RWPE1 (cell line): ENCODE results near the gene CFAP90.

Experiments
- CTCF ChIA-PET: fragments of 350-600 bp; sonication (Branson Sonifier 250); formaldehyde crosslinking; extraction: SDS; loops from one replicate; lab custom pipeline; 2021; lab: Yijun Ruan, JAX
- POLR2A ChIA-PET: fragments of 400-600 bp; formaldehyde crosslinking; extraction: SDS; loops from one replicate; lab custom pipeline; 2020; ENCODE audit warnings: antibody characterized with exemption; ENCODE audit not compliant: low non-redundant PET; lab: Yijun Ruan, JAX
- DNase-seq: peaks from one replicate; pipeline ENCODE4 v3.0.0; 2012; ENCODE audit warnings: low spot score
- H3K27ac ChIP-seq: fragments of 450-650 bp; 2 replicates; pipeline ENCODE4 v1.5.1; 2017
- CTCF ChIP-seq: fragments of 450-650 bp; conservative IDR thresholded peaks from 2 replicates; pipeline ENCODE4 v1.5.1; 2017; ENCODE audit warnings: low read depth, mild to moderate bottlenecking

Gene CFAP90

DNA sequence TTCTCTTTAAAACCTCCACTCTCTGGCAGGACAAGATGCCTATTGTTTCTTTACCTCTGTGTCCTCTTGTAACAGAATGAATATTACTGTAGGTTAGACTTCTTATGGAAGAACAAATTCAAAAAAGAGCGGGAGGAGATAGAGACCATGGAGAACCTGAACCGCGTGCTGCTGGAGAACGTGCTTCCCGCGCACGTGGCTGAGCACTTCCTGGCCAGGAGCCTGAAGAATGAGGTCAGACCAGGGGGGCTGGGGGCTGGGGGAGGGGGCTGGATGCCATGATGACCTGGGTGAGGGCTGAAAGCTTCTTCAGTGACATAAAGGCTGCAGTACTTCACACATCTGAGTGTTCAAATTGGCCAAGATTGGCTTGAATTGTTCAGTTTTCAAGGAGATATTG, 61.4 kb downstream of the CFAP90 start:
- TF ChIP-seq CTCF, result no peak
- DNase-seq, result no peak
- POLR2A ChIA-PET, result no interaction called here
- no peak overlapping the region for H3K27ac ChIP-seq
- CTCF ChIA-PET, result no interaction called here

DNA sequence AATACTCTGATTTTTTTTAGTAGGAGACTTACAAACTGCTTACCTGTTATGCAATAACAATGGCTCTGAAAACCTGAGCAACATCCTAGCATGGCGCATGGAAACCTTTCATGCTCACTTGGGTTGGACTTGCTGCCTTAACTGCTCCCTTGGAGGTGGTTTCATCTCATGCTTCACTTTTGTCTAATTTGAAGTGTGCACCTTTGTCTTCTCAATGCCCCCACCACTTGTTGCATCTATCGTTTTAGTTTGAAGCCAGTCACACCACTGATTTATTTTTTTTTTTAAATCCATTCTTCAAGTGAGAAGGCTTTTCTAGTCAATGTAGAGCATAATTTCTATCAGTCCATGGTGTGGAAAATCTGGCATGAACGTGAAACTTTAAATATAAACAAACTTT, 63.2 kb downstream of the CFAP90 start:
- CTCF ChIA-PET, result no interaction called here
- TF ChIP-seq CTCF, result no peak
- POLR2A ChIA-PET, result no interaction called here
- DNase-seq, result no peak
- no peak overlapping the region for H3K27ac ChIP-seq

- no peak for TF ChIP-seq CTCF
- POLR2A ChIA-PET, result no interaction called here
- CTCF ChIA-PET, result no interaction called here
- no peak for DNase-seq
- H3K27ac ChIP-seq, result no peak overlapping the region
Measured at GRCh38 chr5:7784683-7785380, 66.1 kb downstream of the CFAP90 start.

DNA sequence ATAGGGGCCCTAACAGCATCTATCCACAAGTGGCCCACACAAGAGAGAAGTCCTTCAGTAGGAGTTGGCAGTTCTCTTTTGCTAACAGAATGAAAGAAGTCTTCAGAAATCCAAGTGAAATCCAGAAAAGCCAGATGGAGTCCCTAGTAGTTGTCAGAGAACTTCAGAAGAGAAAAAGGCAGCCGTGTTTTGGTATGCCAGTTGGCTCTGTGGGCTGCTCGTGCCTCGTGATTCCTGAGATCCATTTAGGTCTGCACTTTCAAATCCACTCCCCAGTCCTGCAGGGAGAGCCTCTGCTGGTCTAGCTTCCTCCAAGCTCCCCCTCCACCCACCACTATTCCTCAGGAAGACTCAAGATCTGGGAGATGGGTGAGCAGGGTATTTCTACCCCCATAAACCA, 69.0 kb downstream of the CFAP90 start:
- DNase-seq, result no peak
- CTCF ChIA-PET, result no interaction called here
- no peak overlapping the region for H3K27ac ChIP-seq
- no peak for TF ChIP-seq CTCF
- POLR2A ChIA-PET, result no interaction called here
